Nephron progenitor cell (in vitro differentiated cells): ENCODE results near the gene DHDDS.

Experiments used
- DNase-seq: peaks from one replicate; pipeline ENCODE4 v3.0.0; 2021
- H3K27ac Mint-ChIP-seq: 2 replicates; pipeline ENCODE4 v1.8.0; 2021; ENCODE audit warnings: mild to moderate bottlenecking, moderate library complexity, mixed read lengths
- H3K27me3 Mint-ChIP-seq: 2 replicates; pipeline ENCODE4 v1.8.0; 2021; ENCODE audit warnings: mild to moderate bottlenecking, low read depth, mixed read lengths; ENCODE audit not compliant: poor library complexity
- H3K36me3 Mint-ChIP-seq: 2 replicates; pipeline ENCODE4 v1.8.0; 2021; ENCODE audit warnings: low read depth, mixed read lengths
- H3K4me1 Mint-ChIP-seq: 2 replicates; pipeline ENCODE4 v1.8.0; 2021; ENCODE audit warnings: mixed read lengths
- H3K4me3 Mint-ChIP-seq: 2 replicates; pipeline ENCODE4 v1.8.0; 2021; ENCODE audit warnings: mild to moderate bottlenecking, moderate library complexity, mixed read lengths
- H3K9me3 Mint-ChIP-seq: 2 replicates; pipeline ENCODE4 v1.8.0; 2021; ENCODE audit warnings: mild to moderate bottlenecking, moderate library complexity, mixed read lengths
- CTCF ChIP-seq: fragments of 200-600 bp; sonication (generic); IDR thresholded peaks from 2 replicates; pipeline ENCODE4 v1.5.0; 2021; ENCODE audit warnings: antibody characterized with exemption

The DHDDS gene

DNA sequence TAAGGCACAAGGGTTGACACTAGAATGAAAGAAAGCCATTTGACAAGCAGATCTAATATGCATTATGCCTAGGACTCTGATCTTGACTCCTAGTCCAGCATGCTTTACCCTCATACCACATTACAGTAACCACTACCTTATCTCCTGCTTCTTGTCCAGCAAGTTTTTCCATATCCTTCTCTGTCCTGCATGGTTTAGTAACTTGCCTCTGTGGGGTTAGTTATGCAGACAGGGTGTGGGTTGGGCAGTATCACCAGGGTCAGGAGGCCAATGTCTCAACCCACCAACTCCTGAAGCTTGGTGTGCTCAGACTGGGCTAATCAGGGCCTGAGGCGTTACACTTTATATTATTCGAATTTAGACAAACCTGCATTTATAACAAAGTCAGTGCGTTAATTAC lies 18.8 kb downstream of the DHDDS start:
- no peak overlapping the region for H3K4me3 Mint-ChIP-seq
- no peak overlapping the region for H3K27ac Mint-ChIP-seq
- no peak for TF ChIP-seq CTCF
- no peaks in the 10 kb centered on the region for H3K4me1 Mint-ChIP-seq
- DNase-seq = no peak
- no peaks in the 10 kb centered on the region for H3K27me3 Mint-ChIP-seq
- peaks cover 68% of the 10 kb centered on the region for H3K36me3 Mint-ChIP-seq
- no peaks in the 10 kb centered on the region for H3K9me3 Mint-ChIP-seq

GRCh38 chr1:26452459-26453183 lies 20.5 kb downstream of the DHDDS start:
- Mint-ChIP-seq H3K4me3 (no peak overlapping the region), H3K27ac (no peak overlapping the region), H3K36me3 (peaks cover 58% of the 10 kb centered on the region), H3K27me3 (no peaks in the 10 kb centered on the region), H3K9me3 (no peaks in the 10 kb centered on the region), H3K4me1 (no peaks in the 10 kb centered on the region)
- no peak for TF ChIP-seq CTCF
- DNase-seq = no peak

- no peaks in the 10 kb centered on the region for H3K27me3 Mint-ChIP-seq
- no peak for DNase-seq
- H3K27ac Mint-ChIP-seq = no peak overlapping the region
- no peak for TF ChIP-seq CTCF
- no peak overlapping the region for H3K4me3 Mint-ChIP-seq
- H3K4me1 Mint-ChIP-seq = no peaks in the 10 kb centered on the region
- H3K9me3 Mint-ChIP-seq = no peaks in the 10 kb centered on the region
- peaks cover 57% of the 10 kb centered on the region for H3K36me3 Mint-ChIP-seq
Measured at GRCh38 chr1:26459148-26459547, 27.0 kb downstream of the DHDDS start.

DNA sequence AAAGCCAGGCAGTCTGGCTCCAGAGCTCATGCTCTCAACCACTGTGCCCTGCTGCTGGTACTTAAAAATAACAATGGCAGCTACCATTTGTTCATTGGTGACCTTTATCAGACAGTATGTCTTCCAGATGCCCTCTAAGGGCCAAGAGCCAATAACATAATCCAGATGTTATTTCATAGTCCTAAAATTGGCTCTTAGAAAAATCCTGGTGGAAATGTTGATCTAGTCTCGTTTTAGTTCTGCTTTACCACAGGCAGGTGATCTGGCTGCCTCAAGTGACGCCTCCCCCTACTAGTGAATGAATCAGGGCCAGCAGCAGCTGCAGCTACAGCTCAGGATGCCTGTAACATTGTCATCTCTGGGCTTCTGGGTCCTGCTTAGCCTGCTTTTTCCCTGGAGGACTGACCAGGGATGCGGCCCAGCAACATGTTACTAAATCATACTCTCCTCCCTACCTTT lies 27.5 kb downstream of the DHDDS start:
- no peaks in the 10 kb centered on the region for H3K27me3 Mint-ChIP-seq
- no peak overlapping the region for H3K4me3 Mint-ChIP-seq
- H3K9me3 Mint-ChIP-seq = no peaks in the 10 kb centered on the region
- peaks cover 56% of the 10 kb centered on the region for H3K36me3 Mint-ChIP-seq
- no peaks in the 10 kb centered on the region for H3K4me1 Mint-ChIP-seq
- no peak for DNase-seq
- no peak for TF ChIP-seq CTCF
- H3K27ac Mint-ChIP-seq = peak overlapping the region; percentile 51

DNA sequence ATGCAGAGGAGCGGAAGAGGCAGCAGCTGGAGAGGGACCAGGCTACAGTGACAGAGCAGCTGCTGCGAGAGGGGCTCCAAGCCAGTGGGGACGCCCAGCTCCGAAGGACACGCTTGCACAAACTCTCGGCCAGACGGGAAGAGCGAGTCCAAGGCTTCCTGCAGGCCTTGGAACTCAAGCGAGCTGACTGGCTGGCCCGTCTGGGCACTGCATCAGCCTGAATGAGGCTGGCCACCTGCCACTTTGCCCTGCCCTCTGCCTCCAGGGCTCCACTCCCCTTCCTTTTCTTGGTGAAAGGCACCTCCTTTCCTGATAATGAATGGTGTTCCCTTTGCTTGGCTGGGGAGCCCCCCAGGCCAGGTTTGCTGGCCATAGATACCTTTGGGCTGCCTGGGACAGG lies 36.8 kb downstream of the DHDDS start:
- peaks cover 31% of the 10 kb centered on the region for H3K4me1 Mint-ChIP-seq

More for the DNA sequence above, 36.8 kb downstream of the DHDDS start:
- no peak overlapping the region for H3K4me3 Mint-ChIP-seq
- TF ChIP-seq CTCF = no peak
- DNase-seq = no peak
- peaks cover 12% of the 10 kb centered on the region for H3K27me3 Mint-ChIP-seq
- peaks cover 48% of the 10 kb centered on the region for H3K36me3 Mint-ChIP-seq
- H3K9me3 Mint-ChIP-seq = no peaks in the 10 kb centered on the region
- H3K27ac Mint-ChIP-seq = no peak overlapping the region
